ENCODE results near the gene MASP1.

DNA sequence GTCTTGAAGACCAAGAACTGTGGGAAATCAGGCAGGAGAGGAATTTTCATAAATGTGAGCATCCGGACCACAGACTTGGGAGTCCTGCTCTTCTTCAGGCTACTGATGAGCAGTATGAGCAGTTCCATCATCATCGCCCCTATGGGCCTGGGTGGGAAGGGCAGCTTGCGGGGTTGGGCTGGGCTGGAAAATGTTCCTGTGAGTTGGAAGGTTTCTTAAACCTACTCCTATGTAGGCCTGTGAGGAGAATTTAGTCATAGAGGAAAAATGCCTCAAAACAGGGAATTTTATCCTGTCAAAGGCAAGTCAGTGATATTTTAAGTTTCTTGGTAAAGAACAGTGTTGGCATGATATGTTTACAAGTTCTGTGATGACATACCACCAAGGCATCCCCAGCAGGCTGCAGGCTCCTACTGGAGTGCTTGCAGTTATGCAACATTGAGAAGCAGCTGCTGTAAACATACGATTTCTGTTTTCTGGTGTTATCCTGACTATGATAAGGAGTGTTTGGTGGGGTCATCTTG lies 10.3 kb downstream of the MASP1 start:
- TF ChIP-seq, protein P1, sequence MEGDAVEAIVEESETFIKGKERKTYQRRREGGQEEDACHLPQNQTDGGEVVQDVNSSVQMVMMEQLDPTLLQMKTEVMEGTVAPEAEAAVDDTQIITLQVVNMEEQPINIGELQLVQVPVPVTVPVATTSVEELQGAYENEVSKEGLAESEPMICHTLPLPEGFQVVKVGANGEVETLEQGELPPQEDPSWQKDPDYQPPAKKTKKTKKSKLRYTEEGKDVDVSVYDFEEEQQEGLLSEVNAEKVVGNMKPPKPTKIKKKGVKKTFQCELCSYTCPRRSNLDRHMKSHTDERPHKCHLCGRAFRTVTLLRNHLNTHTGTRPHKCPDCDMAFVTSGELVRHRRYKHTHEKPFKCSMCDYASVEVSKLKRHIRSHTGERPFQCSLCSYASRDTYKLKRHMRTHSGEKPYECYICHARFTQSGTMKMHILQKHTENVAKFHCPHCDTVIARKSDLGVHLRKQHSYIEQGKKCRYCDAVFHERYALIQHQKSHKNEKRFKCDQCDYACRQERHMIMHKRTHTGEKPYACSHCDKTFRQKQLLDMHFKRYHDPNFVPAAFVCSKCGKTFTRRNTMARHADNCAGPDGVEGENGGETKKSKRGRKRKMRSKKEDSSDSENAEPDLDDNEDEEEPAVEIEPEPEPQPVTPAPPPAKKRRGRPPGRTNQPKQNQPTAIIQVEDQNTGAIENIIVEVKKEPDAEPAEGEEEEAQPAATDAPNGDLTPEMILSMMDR (IDR thresholded peaks at IDR 0.05): no peak
- TF ChIP-seq, protein P2, sequence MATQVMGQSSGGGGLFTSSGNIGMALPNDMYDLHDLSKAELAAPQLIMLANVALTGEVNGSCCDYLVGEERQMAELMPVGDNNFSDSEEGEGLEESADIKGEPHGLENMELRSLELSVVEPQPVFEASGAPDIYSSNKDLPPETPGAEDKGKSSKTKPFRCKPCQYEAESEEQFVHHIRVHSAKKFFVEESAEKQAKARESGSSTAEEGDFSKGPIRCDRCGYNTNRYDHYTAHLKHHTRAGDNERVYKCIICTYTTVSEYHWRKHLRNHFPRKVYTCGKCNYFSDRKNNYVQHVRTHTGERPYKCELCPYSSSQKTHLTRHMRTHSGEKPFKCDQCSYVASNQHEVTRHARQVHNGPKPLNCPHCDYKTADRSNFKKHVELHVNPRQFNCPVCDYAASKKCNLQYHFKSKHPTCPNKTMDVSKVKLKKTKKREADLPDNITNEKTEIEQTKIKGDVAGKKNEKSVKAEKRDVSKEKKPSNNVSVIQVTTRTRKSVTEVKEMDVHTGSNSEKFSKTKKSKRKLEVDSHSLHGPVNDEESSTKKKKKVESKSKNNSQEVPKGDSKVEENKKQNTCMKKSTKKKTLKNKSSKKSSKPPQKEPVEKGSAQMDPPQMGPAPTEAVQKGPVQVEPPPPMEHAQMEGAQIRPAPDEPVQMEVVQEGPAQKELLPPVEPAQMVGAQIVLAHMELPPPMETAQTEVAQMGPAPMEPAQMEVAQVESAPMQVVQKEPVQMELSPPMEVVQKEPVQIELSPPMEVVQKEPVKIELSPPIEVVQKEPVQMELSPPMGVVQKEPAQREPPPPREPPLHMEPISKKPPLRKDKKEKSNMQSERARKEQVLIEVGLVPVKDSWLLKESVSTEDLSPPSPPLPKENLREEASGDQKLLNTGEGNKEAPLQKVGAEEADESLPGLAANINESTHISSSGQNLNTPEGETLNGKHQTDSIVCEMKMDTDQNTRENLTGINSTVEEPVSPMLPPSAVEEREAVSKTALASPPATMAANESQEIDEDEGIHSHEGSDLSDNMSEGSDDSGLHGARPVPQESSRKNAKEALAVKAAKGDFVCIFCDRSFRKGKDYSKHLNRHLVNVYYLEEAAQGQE (IDR thresholded peaks at IDR 0.05; ENCODE audit: insufficient read depth in 1 of 2, low read depth in 2 of 2, low read length in 1 of 2): no peak
